IPS-NIHi7 (cell line): Measurements from ENCODE around the gene SCAF4.
"Not testable (repeated sequence)": the region's sequence is repeated elsewhere in the genome, so short reads cannot be mapped to it uniquely, and the experiment has no call there.

Experiments
- DNase-seq: peaks from one replicate; pipeline ENCODE4 v3.0.0; 2012; ENCODE audit warnings: mixed read lengths; ENCODE audit errors: extremely low spot score

SCAF4 gene, protein sequence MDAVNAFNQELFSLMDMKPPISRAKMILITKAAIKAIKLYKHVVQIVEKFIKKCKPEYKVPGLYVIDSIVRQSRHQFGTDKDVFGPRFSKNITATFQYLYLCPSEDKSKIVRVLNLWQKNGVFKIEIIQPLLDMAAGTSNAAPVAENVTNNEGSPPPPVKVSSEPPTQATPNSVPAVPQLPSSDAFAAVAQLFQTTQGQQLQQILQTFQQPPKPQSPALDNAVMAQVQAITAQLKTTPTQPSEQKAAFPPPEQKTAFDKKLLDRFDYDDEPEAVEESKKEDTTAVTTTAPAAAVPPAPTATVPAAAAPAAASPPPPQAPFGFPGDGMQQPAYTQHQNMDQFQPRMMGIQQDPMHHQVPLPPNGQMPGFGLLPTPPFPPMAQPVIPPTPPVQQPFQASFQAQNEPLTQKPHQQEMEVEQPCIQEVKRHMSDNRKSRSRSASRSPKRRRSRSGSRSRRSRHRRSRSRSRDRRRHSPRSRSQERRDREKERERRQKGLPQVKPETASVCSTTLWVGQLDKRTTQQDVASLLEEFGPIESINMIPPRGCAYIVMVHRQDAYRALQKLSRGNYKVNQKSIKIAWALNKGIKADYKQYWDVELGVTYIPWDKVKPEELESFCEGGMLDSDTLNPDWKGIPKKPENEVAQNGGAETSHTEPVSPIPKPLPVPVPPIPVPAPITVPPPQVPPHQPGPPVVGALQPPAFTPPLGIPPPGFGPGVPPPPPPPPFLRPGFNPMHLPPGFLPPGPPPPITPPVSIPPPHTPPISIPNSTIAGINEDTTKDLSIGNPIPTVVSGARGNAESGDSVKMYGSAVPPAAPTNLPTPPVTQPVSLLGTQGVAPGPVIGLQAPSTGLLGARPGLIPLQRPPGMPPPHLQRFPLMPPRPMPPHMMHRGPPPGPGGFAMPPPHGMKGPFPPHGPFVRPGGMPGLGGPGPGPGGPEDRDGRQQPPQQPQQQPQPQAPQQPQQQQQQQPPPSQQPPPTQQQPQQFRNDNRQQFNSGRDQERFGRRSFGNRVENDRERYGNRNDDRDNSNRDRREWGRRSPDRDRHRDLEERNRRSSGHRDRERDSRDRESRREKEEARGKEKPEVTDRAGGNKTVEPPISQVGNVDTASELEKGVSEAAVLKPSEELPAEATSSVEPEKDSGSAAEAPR

DNA sequence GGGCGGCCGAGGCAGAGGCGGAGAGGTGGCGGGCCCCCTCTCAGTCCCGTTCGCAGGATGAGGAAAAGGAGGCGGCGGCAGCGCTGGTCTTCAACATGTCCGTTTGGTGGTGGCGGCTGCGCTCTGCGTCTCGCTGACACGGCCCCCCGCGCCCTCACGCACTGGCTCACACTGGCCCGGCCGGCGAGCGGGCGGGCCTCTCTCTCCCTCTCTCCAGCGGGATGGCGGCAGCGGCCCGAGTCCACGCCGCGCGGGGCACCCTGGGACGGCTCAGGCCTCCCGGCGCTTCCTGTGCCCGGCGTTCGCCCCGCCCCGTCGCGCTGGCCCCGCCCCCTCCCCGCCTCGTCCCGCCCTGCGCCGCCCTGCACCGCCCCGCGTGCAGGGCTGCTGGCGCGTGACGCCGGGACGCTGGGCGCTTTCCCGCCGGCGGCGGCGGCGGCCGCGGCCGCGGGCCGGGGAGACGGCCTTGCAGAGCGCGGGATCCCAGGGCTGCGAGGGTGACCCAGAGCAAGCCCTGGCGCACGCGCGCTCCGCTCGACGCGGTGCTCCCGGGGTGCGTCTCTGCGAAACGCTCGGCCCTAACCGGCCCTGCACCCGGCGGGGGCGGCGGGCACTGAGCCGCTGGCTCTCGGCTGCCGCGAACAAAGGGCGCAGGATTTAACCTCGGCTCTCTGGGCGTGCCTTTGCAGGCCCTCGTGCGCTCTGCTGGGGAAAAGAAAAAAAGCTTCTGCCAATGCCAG lies at the start of gene SCAF4:
SCAF4 (minus strand) TSS at position 262 of the 740 bp plus-strand sequence. CDS start 426 bp downstream, outside the sequence.
- DNase-seq: peak; percentile 97

DNA sequence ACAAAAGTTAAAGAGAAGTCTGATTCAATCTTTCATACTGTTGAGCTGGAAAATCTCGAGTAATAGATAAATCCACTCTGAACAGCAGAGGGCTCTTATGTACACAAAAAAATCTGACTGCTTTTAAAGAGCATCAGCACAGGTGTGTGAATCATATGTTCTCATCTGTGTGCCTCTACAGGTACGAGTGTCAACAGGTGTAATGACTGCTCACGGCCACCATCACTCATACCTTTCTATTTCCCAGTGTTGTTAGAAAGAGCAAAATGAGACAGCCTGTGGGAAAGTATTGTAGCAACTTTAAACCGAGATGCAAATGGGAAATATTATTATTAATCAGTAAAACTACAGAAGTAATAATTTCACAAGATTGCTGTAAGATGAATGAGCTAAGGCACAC lies 49.0 kb upstream of the SCAF4 start:
- no peak for DNase-seq

DNA sequence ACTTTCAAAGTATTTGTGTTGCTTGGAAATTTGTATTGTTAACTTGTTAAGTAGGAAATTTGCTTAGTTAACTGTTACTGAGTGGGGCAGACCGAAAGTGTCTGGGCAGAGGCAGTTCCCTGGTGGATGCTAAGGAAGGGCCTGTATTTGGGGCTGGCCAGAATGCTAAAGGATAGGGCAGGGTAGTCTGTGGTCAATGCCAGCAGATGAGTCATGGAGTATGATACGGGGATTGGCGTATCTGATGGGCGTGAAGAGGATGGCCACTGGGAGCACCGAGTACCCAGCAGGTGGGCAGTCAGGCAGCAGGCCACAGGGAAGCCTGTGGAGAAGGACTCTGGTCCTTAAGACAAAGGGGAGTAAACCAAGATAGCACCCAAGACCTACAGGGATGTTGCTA lies 46.6 kb upstream of the SCAF4 start:
- DNase-seq: no peak

DNA sequence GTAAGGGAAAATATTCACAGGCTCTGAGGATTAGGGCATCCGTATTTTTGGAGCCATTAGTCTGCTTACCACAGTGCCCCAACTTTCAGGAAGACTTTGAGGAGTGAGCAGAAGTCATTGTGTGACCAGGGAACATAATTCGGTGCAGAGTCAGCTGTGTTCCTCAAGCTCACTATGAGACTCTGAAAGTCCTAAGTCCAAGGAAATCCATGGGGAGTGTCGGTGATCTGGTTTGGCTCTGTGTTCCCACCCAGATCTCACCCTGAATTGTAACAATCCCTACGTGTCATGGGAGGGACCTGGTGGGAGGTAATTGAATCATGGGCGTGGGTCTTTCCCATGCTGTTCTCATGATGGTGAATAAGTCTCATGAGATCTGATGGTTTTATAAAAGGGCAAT lies 45.9 kb upstream of the SCAF4 start:
- DNase-seq: no peak

DNA sequence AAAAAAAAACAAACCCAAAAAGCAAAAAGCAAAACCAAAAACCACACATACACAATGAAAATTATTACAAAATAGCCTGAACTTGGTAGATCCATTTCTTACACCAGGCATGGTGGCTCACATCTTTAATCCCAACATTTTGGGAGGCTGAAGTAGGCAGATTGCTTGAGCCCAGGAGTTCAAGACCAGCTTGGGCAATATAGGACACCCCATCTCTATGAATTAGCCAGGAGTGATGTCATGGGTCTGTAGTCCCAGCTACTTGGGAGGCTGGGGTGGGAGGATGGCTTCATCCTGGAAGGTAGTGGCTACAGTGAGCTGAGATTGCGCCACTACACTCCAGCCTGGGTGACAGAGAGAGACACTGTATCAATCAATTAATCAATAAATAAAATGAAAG lies 42.1 kb upstream of the SCAF4 start:
- no peak for DNase-seq

DNA sequence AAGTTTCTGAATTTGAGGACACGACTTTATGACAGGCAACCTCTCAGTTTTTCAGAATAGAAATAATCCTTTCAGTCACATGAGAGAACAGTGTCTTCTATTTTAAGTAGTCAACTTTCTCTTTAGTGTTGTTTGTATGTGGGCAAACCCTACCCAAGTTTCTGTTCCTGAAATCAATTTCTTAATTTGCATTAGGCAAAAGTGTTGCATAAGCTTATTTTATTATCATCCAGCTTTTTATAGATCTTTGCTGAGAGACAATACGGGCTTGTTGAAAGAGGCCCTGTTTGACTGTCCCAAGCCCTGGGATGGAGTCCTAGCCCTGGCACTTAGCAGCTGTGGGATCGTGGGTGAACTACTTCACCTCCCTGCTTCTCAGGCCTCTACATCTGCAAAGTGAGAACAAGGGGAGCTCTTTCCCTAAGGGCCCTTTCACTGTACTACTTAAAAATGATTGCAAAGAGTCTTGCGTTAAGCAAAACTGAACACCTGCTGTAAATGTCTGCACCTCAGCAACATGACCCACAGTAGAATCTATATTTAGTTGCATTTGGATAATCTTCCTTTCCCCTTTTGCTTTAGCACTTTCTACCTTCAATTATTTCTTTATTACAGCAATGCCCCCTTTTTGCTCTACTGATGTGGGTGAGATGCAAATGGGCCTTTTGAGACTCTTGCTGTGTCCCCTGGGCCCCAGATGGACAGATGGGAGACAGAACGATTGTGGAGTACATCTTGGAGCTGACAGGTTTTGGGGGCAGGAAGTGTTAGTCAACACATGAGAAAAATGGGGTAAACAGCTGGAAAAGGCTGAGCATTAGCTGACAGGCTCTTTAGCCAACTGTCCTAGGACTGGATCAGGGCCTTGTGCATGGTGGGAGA lies 41.0 kb upstream of the SCAF4 start:
- DNase-seq: no peak

DNA sequence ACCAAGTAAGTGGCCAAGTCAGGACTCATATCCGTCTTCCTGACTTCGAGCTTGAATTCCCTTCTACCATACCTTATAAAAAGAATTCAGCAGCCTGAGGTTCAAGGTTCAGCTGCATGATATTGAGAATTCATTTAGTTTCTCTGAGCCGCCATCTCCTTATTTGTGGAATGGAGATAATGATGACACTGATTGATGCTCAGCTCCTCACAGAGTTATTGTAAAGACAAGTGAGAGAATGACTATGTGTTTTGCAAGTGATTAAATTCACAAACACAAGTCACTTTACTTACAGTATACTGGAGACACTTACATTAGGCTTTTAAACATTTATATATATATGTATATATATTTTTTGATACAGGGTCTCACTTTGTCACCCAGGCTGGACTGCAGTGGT lies 39.8 kb upstream of the SCAF4 start:
- DNase-seq: no peak

DNA sequence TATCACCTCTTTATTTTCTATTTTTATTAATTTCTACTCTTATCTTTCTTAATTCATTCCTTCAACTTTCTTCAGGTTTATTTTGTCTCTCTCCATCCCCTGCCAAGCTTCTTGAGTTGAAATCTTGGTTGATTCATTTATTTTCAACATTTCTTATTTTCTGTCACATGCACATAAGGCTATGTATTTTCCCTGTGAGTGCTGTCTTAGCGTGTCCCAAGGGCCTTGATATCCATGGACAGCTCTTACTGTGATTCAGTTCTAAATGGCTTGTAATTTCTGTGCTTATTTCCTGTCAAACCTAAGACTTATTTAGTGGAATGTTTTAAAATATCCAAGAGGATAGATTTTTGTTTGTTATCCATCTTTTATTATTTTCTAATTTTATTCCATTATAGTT lies 36.8 kb upstream of the SCAF4 start:
- DNase-seq: no peak

DNA sequence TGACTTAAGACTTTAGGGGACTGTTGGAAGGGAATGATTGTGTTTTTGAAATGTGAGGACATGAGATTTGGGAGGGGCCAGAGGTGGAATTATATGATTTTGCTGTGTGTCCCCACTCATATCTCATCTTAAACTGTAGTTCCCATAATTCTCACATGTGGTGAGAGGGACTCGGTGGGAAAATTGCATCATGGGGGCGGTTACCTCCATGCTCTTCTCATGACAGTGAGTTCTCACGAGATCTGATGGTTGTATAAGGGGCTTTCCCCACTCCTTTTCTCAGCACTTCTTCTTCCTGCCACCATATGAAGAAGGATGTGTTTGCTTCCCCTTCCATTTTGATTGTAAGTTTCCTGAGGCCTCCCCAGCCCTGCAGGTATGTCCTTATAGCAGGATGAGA lies 35.0 kb upstream of the SCAF4 start:
- DNase-seq: no peak

DNA sequence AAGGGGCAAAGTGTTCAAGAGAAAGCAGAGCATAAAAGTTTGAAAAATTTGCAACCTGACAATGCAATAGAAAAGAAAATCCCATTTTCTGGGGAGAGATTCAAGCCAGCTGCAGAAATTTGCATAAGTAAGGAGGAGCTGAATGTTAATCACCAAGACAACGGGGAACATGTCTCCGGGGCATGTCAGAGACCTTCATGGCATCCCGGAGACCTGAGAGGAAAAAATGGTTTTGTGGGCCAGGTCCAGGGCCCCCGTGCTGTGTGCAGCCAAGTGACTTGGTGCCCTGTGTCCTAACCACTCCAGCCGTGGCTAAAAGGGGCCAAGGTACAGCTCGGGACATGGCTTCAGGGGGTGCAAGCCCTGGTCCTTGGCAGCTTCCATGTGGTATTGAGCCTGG lies 33.9 kb upstream of the SCAF4 start:
- DNase-seq: not testable (repeated sequence)

DNA sequence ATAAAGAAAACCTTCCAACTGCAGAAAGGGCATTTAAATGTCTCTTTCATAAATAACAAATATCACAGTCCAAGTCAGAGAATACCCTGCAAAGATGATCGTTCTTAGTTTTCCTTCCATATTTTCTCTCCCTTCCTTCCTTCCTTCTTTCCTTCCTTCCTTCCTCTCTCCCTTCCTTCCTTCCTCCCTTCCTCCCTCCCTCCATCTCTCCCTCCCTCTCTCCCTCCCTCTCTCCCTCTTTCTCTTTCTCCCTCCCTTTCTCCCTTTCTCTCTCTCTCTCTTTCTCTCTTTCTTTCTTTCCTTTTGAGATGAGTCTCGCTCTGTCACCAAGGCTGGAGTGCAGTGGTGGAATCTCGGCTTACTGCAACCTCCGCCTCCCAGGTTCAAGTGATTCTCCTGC lies 29.0 kb upstream of the SCAF4 start:
- DNase-seq: no peak

DNA sequence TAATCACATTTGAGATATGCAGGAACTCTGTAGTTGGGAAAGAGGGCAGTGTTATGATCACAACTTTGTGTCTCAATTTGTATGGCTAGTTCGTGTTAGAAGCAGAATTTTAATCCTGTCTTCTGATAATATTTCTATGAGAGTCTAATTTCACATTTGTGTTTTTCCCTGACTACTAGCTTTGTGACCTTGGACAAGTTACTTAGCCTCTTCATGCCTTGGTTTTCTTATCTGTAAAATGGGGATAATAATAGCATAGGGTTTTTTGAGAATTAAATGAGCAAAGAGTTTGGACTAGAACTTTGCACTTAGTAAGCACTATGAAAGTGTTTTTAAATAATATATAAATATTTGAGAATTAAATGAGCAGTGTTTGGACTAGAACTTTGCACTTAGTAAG lies 24.9 kb upstream of the SCAF4 start:
- no peak for DNase-seq

DNA sequence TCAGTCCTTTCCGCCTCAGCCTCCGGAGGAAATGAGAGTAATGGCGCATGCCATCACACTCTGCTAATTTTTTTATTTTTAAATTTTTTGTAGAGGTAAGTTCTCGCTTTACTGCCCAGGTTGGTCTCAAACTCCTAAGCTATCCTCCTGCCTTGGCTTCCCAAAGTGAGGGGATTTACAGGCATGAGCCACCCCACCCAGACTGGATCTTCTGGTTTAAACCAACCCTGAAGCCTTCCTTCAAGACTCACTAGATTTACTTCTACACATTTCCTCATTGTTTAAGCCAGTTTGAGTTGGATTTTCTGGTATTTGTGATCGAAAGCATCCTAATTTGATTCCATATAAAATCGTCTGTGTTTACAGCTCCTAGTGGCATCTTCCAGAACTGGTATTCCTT lies 23.1 kb upstream of the SCAF4 start:
- DNase-seq: no peak

DNA sequence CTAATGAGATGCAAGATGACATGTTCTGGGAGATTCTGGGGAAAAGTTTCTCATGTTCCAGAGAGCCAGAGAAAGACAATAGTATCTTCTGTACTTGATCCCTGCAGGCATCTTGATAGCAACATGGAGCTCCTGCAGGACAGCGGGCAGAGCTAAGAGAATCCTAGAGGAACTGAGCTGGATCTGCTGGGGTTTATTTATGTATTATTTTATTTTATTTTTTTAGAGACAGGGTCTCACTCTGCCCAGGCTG lies 22.7 kb upstream of the SCAF4 start:
- DNase-seq: no peak

DNA sequence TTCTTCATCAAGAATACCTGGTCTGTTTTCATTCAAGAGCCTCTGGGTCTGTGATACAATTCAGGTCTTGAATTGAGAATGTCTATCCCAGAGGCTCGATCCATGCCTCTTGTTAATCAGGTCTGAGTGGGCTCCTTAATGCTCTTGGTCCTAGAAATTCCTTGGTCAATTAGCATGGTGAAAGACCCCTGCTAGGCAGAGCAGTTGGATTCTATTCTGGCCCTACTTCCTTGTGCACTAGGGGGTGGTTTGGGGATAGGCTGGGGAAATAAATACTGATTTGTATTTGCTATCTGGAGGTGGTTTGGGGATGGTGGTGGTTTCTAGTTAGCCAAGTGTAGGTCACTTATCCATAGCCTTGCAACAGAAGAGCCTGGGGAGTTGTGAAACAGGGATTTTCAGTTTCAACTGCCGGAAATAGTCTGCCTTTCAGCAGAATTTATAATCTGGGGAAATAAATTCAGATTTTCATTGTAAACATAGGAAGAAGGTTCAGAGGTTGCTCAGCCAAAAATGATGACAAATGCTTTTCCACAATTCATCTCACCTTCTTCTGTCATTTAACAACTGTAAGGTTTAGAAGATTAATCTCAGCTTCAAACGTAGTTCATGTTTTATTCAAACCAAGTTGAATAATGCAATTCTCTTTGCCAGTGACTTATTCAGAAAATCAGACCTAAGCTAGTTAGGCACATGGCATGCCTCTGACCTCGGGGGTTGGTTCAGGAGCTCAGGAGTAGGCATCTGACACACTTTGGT lies 22.2 kb upstream of the SCAF4 start:
- DNase-seq: peak; percentile 52

DNA sequence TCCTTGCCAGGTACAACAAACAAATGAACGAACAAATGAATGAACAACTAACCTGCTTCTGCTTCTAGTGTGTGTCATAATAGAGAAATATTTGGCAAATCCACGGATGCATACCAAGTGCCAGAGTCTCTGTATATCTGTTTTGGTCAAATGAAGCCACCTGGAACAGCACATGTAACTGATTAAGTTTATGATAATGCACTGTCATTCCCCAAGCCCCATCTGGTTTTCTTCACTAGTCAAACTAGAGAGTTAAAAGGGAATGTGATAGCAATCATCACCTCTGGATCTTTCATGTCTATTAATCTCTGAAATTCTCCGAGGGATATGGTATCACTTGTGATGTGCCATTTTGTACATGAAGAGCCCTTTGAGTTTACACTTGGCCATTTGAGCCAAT lies 21.0 kb upstream of the SCAF4 start:
- no peak for DNase-seq

DNA sequence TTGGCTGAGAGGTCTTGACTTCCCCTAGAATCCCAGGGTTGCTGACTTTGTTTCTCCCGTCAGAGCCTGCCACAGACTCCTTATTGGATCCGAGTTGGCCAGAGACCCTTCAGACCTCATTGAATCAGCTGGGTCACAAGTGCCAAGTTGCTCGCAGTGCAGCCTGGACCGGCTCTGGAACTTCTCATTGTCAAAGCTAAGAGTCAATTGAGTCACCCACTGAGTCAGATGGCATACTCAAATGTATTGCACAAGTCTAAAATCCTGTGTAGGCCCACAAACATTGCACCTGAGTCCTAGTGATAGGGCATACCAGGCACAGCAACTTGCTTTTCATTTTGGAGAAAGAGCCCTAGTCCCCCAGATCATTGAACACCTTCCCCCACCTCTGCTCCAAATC lies 20.4 kb upstream of the SCAF4 start:
- DNase-seq: no peak

DNA sequence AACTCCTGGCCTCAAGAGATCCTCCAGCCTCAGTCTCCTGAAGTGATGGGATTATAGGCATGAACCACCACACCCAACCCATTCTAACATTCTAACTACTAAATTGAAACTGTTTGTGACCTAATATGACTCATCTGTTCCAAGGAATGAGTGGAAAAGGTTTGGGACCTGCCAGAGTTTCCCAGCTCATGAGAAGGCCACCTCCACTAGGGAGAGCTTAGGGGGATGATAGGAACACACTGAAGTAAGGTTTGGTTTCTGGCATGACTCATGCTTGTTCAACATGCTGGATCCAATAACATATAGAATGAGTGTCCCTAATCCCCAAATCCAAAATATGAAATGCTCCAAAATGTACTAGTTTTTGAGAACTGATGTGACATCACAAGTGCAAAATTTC lies 18.9 kb upstream of the SCAF4 start:
- DNase-seq: no peak

DNA sequence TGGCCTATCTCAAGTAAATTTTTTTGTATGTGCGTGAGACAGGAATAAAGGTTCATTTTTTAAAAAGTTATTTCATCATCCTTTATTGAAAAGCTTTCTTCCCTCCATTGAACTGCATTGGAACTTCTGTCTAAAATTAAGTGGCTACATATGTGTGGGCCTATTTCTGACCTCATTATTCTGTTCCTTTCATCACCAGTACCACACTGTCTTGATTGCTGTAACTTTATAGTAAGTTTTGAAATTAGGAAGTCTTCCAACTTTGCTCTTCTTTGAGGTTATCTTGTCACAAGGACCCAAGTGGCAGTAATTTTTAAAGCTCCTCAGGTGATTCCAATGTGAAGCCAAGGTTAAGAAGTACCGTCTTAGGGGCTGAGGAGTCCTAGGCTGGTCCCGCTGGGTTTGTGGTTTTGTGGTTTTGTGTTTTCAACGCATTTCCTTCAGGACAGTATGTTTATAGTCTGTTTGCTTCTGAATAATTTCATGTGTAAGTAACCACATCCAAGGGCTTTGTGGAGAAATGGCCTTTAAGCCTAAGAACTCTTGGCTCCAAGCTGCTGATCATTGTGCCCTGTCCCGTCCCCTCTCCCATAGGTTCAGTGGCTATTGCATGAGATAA lies 12.4 kb upstream of the SCAF4 start:
- DNase-seq: no peak

DNA sequence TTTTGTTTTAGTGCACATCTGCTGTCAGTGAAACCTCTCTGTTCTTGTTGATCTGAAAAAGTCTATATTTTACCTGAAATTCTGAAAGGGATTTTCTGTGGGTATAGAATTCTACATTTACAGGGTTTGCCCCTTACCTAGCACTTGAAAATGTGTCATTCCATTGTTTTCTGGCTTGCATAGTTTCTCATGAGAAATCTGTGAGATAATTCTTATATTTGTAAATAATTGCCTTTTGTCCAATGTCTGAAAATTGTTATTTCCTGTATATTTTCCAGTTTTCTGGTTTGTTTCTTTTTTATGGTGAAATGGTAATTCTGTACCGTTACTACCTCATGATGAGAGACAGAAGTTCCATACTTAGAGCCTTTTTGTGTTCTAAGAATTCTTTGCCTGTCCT lies 11.8 kb upstream of the SCAF4 start:
- DNase-seq: no peak
